Astrocyte (in vitro differentiated cells and primary cell): ENCODE results near the gene SUN5. TPM values are rescaled to one million over a fixed set of nuclear protein-coding genes. Genes with fewer than 3 reads are reported as not detected.

Experiments
- DNase-seq: peaks from one replicate; pipeline ENCODE4 v3.0.0-alpha.2; 2010; ENCODE audit warnings: low read depth
- FAIRE-seq: peaks from 2 replicates; lab custom pipeline; 2011; peaks lifted over from hg19 to GRCh38; lab: Jason Lieb, UNC
- H2AFZ ChIP-seq: 2 replicates; pipeline ENCODE4 v1.6.0; 2012; ENCODE audit warnings: low read depth, low read length, inconsistent platforms
- H3K27ac ChIP-seq: 2 replicates; pipeline ENCODE4 v1.5.1; 2011; ENCODE audit warnings: low read depth, low read length, inconsistent platforms
- H3K27me3 ChIP-seq: 2 replicates; pipeline ENCODE4 v1.6.0; 2011; ENCODE audit warnings: low read length, inconsistent platforms; ENCODE audit not compliant: insufficient read depth
- H3K36me3 ChIP-seq: 2 replicates; pipeline ENCODE4 v1.5.1; 2011; ENCODE audit warnings: low read length, inconsistent platforms; ENCODE audit not compliant: insufficient read depth
- H3K4me1 ChIP-seq: 2 replicates; pipeline ENCODE4 v1.5.1; 2011; ENCODE audit warnings: low read length, inconsistent platforms; ENCODE audit not compliant: insufficient read depth
- H3K4me2 ChIP-seq: 2 replicates; pipeline ENCODE4 v1.6.0; 2012; ENCODE audit warnings: low read length, inconsistent platforms
- H3K4me3 ChIP-seq: 2 replicates; pipeline ENCODE4 v1.5.1; 2011; ENCODE audit warnings: low read depth, mild to moderate bottlenecking, low read length, inconsistent platforms; ENCODE audit not compliant: insufficient read depth
- H3K79me2 ChIP-seq: 2 replicates; pipeline ENCODE4 v1.6.0; 2012; ENCODE audit warnings: mild to moderate bottlenecking, low read length, inconsistent platforms; ENCODE audit not compliant: insufficient read depth
- H3K9ac ChIP-seq: 2 replicates; pipeline ENCODE4 v1.6.0; 2012; ENCODE audit warnings: mild to moderate bottlenecking, low read length, inconsistent platforms
- H3K9me3 ChIP-seq: 2 replicates; pipeline ENCODE4 v1.5.1; 2012; ENCODE audit warnings: low read depth, mild to moderate bottlenecking, low read length, inconsistent platforms; ENCODE audit not compliant: insufficient read depth
- H4K20me1 ChIP-seq: 2 replicates; pipeline ENCODE4 v1.6.0; 2012; ENCODE audit warnings: low read length, inconsistent platforms; ENCODE audit not compliant: insufficient read depth
- H3K27ac Mint-ChIP-seq: one replicate; pipeline ENCODE4 v1.8.0; 2021; ENCODE audit warnings: mild to moderate bottlenecking, mixed read lengths; ENCODE audit not compliant: unreplicated experiment
- H3K27me3 Mint-ChIP-seq: one replicate; pipeline ENCODE4 v1.8.0; 2021; ENCODE audit warnings: low read depth, mixed read lengths; ENCODE audit not compliant: unreplicated experiment
- H3K36me3 Mint-ChIP-seq: one replicate; pipeline ENCODE4 v1.8.0; 2021; ENCODE audit warnings: low read depth, mixed read lengths; ENCODE audit not compliant: unreplicated experiment
- H3K4me1 Mint-ChIP-seq: one replicate; pipeline ENCODE4 v1.8.0; 2021; ENCODE audit warnings: low read depth, mixed read lengths; ENCODE audit not compliant: unreplicated experiment
- H3K4me3 Mint-ChIP-seq: one replicate; pipeline ENCODE4 v1.8.0; 2021; ENCODE audit warnings: mild to moderate bottlenecking, moderate library complexity, mixed read lengths; ENCODE audit not compliant: unreplicated experiment
- H3K9me3 Mint-ChIP-seq: one replicate; pipeline ENCODE4 v1.8.0; 2021; ENCODE audit warnings: mild to moderate bottlenecking, mixed read lengths; ENCODE audit not compliant: unreplicated experiment
- EZH2 ChIP-seq: IDR thresholded peaks from 2 replicates; pipeline ENCODE4 v1.6.1; 2012; ENCODE audit warnings: mild to moderate bottlenecking, low read length, inconsistent platforms; ENCODE audit not compliant: insufficient read depth
- total RNA-seq: library from RNA; stranded (reverse); gene quantifications from 2 replicates; pipeline ENCODE4 v1.2.1, GENCODE V29; 2021
- TF ChIP-seq, protein P1 (sequence below): IDR thresholded peaks from 2 replicates; pipeline ENCODE4 v1.5.1; 2011; ENCODE audit warnings: low read depth, mild to moderate bottlenecking, inconsistent platforms, low read length, moderate library complexity; ENCODE audit not compliant: insufficient read depth

Gene SUN5
- total RNA-seq, 1 donor from 2014 or later: not detected

DNA sequence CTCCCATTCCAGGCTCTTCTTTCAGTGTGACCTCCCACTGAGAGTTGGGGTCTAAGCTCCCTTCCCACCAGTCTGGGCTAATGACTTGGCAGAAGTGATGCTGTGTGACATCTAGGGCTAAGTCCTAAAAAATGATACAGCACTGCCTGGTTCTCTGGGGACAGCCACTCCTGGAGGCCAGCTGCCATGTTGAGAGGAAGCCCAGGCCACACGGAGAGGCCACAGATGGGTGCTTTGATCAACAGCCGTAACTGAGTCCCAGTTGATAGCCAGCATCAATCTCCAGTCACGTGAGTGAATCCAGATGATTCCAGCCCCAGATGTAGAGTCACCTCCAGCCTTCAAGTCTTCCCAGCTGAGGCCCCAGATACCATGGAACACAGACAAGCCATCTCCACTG is 13.8 kb downstream of the SUN5 start:
- H3K4me3 Mint-ChIP-seq: no peak overlapping the region
- no peaks in the 10 kb centered on the region for H3K4me1 Mint-ChIP-seq
- no peak overlapping the region for H3K27ac Mint-ChIP-seq
- peaks cover 9% of the 10 kb centered on the region for H3K9me3 Mint-ChIP-seq
- Histone ChIP-seq H3K27ac (no peak overlapping the region), H3K4me3 (no peak overlapping the region), H3K79me2 (no peaks in the 10 kb centered on the region), H2AFZ (no peak overlapping the region), H4K20me1 (no peaks in the 10 kb centered on the region), H3K27me3 (no peaks in the 10 kb centered on the region), H3K9me3 (no peaks in the 10 kb centered on the region), H3K4me1 (no peaks in the 10 kb centered on the region), H3K36me3 (no peaks in the 10 kb centered on the region), H3K9ac (no peak overlapping the region), H3K4me2 (no peak overlapping the region)
- H3K36me3 Mint-ChIP-seq: no peaks in the 10 kb centered on the region
- FAIRE-seq (no peak), DNase-seq (no peak)
- peaks cover 9% of the 10 kb centered on the region for H3K27me3 Mint-ChIP-seq
- TF ChIP-seq EZH2: no peak

GRCh38 chr20:32989507-32990283 is 14.5 kb downstream of the SUN5 start:
- no peak overlapping the region for H3K9ac ChIP-seq
- H3K4me3 ChIP-seq: no peak overlapping the region
- H3K4me1 Mint-ChIP-seq: no peaks in the 10 kb centered on the region
- no peaks in the 10 kb centered on the region for H3K9me3 ChIP-seq
- no peaks in the 10 kb centered on the region for H3K4me1 ChIP-seq
- H4K20me1 ChIP-seq: no peaks in the 10 kb centered on the region
- TF ChIP-seq, protein P1, sequence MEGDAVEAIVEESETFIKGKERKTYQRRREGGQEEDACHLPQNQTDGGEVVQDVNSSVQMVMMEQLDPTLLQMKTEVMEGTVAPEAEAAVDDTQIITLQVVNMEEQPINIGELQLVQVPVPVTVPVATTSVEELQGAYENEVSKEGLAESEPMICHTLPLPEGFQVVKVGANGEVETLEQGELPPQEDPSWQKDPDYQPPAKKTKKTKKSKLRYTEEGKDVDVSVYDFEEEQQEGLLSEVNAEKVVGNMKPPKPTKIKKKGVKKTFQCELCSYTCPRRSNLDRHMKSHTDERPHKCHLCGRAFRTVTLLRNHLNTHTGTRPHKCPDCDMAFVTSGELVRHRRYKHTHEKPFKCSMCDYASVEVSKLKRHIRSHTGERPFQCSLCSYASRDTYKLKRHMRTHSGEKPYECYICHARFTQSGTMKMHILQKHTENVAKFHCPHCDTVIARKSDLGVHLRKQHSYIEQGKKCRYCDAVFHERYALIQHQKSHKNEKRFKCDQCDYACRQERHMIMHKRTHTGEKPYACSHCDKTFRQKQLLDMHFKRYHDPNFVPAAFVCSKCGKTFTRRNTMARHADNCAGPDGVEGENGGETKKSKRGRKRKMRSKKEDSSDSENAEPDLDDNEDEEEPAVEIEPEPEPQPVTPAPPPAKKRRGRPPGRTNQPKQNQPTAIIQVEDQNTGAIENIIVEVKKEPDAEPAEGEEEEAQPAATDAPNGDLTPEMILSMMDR: no peak
- no peak for TF ChIP-seq EZH2
- no peak overlapping the region for H3K27ac Mint-ChIP-seq
- no peak overlapping the region for H3K4me2 ChIP-seq
- no peak overlapping the region for H3K4me3 Mint-ChIP-seq
- H3K36me3 Mint-ChIP-seq: no peaks in the 10 kb centered on the region
- H3K36me3 ChIP-seq: no peaks in the 10 kb centered on the region
- H3K27me3 Mint-ChIP-seq: peaks cover 13% of the 10 kb centered on the region
- FAIRE-seq (no peak), DNase-seq (no peak)
- H3K9me3 Mint-ChIP-seq: peaks cover 1% of the 10 kb centered on the region
- no peak overlapping the region for H2AFZ ChIP-seq
- H3K27ac ChIP-seq: no peak overlapping the region
- no peaks in the 10 kb centered on the region for H3K27me3 ChIP-seq
- H3K79me2 ChIP-seq: no peaks in the 10 kb centered on the region

DNA sequence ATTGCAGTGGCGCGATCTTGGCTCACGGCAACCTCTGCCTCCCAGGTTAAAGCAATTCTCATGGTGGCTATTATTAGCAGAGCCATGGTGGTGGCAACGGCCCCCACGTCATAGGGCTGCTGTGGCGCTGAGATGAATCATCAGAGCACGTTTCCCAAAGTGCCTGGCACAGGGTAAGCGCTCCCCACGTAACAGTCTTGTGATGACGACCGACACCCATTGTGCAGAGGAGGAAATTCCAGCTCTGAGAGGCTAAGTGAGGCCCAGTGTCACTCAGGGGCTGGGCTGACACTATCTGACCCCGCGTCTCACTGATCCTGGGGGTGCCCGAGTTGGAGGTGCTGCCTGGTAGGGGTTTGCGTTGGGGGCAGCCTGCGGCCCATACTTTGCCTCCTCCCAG is 16.2 kb downstream of the SUN5 start:
- H4K20me1 ChIP-seq: no peaks in the 10 kb centered on the region
- no peak overlapping the region for H3K4me3 ChIP-seq
- Mint-ChIP-seq H3K4me1 (no peaks in the 10 kb centered on the region), H3K36me3 (no peaks in the 10 kb centered on the region), H3K4me3 (no peak overlapping the region), H3K27ac (no peak overlapping the region), H3K27me3 (peaks cover 21% of the 10 kb centered on the region), H3K9me3 (no peaks in the 10 kb centered on the region)
- H3K9ac ChIP-seq: no peak overlapping the region
- H3K9me3 ChIP-seq: no peaks in the 10 kb centered on the region
- TF ChIP-seq, protein P1: no peak
- TF ChIP-seq EZH2: no peak
- no peaks in the 10 kb centered on the region for H3K27me3 ChIP-seq
- no peak overlapping the region for H3K4me2 ChIP-seq
- FAIRE-seq (no peak), DNase-seq (no peak)
- no peak overlapping the region for H2AFZ ChIP-seq
- no peaks in the 10 kb centered on the region for H3K79me2 ChIP-seq
- H3K27ac ChIP-seq: no peak overlapping the region
- no peaks in the 10 kb centered on the region for H3K4me1 ChIP-seq
- H3K36me3 ChIP-seq: no peaks in the 10 kb centered on the region
